ENCODE data around the gene DGKD. TPM values are rescaled to one million over a fixed set of nuclear protein-coding genes. Genes with fewer than 3 reads are reported as not detected.
A peak's percentile ranks its signal among the peaks of the same experiment; 100 is the strongest.

Gene DGKD
- total and polyA plus RNA-seq, 9 of the 15 experiments (the other 6 are each of a cell fraction or from before 2014, with no cell fraction given): 0.52 to 29.5 (median 10.6) TPM

DNA sequence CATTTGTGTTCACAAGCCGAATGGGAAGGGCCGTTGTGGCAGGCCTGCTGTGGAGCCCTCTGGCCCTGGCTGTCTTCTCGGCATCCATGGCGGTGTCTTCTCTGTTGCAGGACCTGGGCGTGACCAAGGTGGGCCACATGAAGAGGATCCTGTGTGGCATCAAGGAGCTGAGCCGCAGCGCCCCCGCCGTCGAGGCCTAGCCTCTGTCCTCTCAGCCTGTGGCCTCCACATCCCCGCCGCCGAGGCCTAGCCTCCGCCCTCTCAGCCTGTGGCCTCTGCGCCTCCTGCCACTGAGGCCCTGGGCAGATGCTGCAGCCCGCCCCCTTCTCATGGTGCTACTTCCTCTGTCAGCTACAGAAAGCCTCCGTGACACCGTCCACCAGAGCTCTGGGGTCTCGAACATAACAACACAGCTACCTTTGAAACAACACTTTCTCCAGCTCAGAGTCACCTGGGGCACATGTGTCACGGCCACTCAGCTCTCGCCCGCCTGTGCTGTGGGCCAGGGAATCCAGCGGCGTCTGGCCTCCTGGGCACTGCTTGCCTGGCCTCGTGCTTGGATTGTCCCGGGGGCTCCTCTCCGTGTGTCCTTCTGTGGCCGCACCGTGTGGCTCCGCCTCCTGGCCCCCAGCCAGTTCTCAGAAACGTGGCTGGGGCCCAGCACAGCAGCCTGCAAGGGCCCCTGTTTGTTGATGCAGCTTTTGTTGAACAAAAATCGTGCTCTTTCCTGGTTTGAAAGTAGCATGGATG, 115.1 kb downstream of the DGKD start (continued):
- peak; percentile 39; the same call in 1 of the 2 replicates for TF ChIP-seq MGA (IDR thresholded peaks at IDR 0.05)
- 0 out of 2 replicates have a peak, but pooled peaks have one; percentile 19 for TF ChIP-seq POLR2G (IDR thresholded peaks at IDR 0.05; ENCODE audit: low read depth, low read length)
- TF ChIP-seq ZNF592 (IDR thresholded peaks at IDR 0.05): peak; percentile 51; the same call in 1 of the 2 replicates
- TF ChIP-seq KAT2B (IDR thresholded peaks at IDR 0.05; ENCODE audit: low read depth, low read length): no peak
